DND-41 (cell line): ENCODE results near the gene CLSTN2.

Experiments used
- ATAC-seq: fragments of 200-7000 bp; cut with Tn5 transposase; 3 replicates; pipeline ENCODE4 v1.9.1; 2021; ENCODE audit warnings: low read depth; ENCODE audit not compliant: insufficient read depth
- DNase-seq: peaks from one replicate; pipeline ENCODE4 v3.0.0-alpha.2; 2020
- H2AFZ ChIP-seq: 2 replicates; pipeline ENCODE4 v1.6.0; 2012; ENCODE audit warnings: low read depth, low read length
- H3K27ac ChIP-seq: 2 replicates; pipeline ENCODE4 v1.5.1; 2012; ENCODE audit warnings: low read length, inconsistent platforms
- H3K27me3 ChIP-seq: fragments of 200-600 bp; sonication (generic); 2 replicates; pipeline ENCODE4 v1.6.0; 2012; ENCODE audit warnings: low read length, mild to moderate bottlenecking, inconsistent platforms; ENCODE audit not compliant: insufficient read depth, poor library complexity
- H3K36me3 ChIP-seq: 2 replicates; pipeline ENCODE4 v1.5.1; 2012; ENCODE audit warnings: low read length, inconsistent platforms; ENCODE audit not compliant: insufficient read depth
- H3K4me1 ChIP-seq: 2 replicates; pipeline ENCODE4 v1.5.1; 2012; ENCODE audit warnings: mild to moderate bottlenecking, low read length; ENCODE audit not compliant: insufficient read depth
- H3K4me2 ChIP-seq: 2 replicates; pipeline ENCODE4 v1.6.0; 2012; ENCODE audit warnings: mild to moderate bottlenecking, moderate library complexity, low read length, inconsistent platforms; ENCODE audit not compliant: insufficient read depth
- H3K4me3 ChIP-seq, 2 experiments: fragments of 200-600 bp in 1 of 2; shearing (Covaris generic) in 1 of 2; 2 replicates each; pipeline ENCODE4 v1.5.1; 2012 to 2016; ENCODE audit warnings: inconsistent platforms in 2 of 2, low read length in 2 of 2, mild to moderate bottlenecking in 2 of 2, low read depth in 1 of 2, moderate library complexity in 1 of 2
- H3K79me2 ChIP-seq: 2 replicates; pipeline ENCODE4 v1.6.0; 2012; ENCODE audit warnings: low read length, inconsistent platforms; ENCODE audit not compliant: insufficient read depth
- H3K9ac ChIP-seq: 2 replicates; pipeline ENCODE4 v1.6.0; 2012; ENCODE audit warnings: low read depth, mild to moderate bottlenecking, inconsistent platforms, low read length, moderate library complexity
- H3K9me3 ChIP-seq: 2 replicates; pipeline ENCODE4 v1.5.1; 2012; ENCODE audit warnings: low read length, moderate library complexity, mild to moderate bottlenecking, inconsistent platforms; ENCODE audit not compliant: insufficient read depth, severe bottlenecking
- H4K20me1 ChIP-seq: 2 replicates; pipeline ENCODE4 v1.6.0; 2012; ENCODE audit warnings: low read length; ENCODE audit not compliant: insufficient read depth
- CTCF ChIP-seq: IDR thresholded peaks from 2 replicates; pipeline ENCODE4 v1.5.1; 2012; ENCODE audit warnings: borderline replicate concordance, low read length, moderate library complexity, mild to moderate bottlenecking; ENCODE audit not compliant: poor library complexity, severe bottlenecking; ENCODE audit errors: extremely low read depth
- EZH2 ChIP-seq: IDR thresholded peaks from 3 replicates; pipeline ENCODE4 v1.6.1; 2012; ENCODE audit warnings: borderline replicate concordance, low read depth, mild to moderate bottlenecking, moderate library complexity, low read length, inconsistent platforms; ENCODE audit not compliant: severe bottlenecking

The CLSTN2 gene

DNA sequence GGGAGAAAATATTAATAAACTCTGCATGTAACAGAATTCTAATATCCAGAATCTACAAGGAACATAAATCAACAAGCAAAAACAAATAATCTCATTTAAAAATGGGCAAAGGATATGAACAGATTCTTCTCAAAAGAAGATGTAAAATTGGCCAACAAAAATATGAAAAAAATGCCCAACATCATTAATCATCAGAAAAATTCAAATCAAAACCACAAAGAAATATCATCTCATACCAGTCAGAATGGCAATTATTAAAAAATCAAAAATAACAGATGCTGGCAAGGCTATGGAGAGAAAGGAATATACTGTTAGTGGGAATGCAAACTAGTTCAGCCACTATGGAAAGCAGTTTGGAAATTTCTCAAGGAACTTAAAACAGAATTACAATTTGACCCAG, 592.2 kb downstream of the CLSTN2 start:
- Histone ChIP-seq H3K36me3 (no peaks in the 10 kb centered on the region), H4K20me1 (no peaks in the 10 kb centered on the region), H2AFZ (no peak overlapping the region), H3K4me1 (no peaks in the 10 kb centered on the region), H3K79me2 (no peaks in the 10 kb centered on the region), H3K9ac (no peak overlapping the region), H3K4me2 (no peak overlapping the region), H3K4me3 (no peak overlapping the region), H3K9me3 (no peaks in the 10 kb centered on the region), H3K27me3 (peaks cover 7% of the 10 kb centered on the region), H3K27ac (no peak overlapping the region)
- DNase-seq (no peak), ATAC-seq (no peak)
- TF ChIP-seq EZH2 (no peak), CTCF (no peak)

DNA sequence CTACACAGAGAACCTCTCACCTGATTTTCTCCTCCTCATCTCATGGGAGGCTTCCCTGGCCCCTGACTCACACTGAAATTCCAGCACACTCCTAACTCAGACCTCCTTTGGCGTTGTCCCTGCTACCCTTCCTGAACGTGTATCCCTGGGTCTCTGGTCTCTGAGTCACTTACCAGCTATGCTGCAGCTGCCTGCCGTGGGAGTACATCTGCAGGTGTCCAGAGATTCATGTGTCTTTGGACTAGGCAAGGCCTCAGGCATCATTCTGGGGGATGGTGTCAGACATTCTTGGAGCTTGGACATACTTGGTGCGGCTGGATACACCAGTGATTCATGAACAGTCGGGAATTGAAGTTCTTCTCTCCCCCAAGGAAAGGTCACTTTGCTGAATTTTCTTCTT, 594.1 kb downstream of the CLSTN2 start:
- Histone ChIP-seq H3K27ac (no peak overlapping the region), H3K27me3 (peaks cover 8% of the 10 kb centered on the region), H4K20me1 (no peaks in the 10 kb centered on the region), H2AFZ (no peak overlapping the region), H3K36me3 (no peaks in the 10 kb centered on the region), H3K9ac (no peak overlapping the region), H3K4me3 (no peak overlapping the region), H3K4me1 (no peaks in the 10 kb centered on the region), H3K4me2 (no peak overlapping the region), H3K79me2 (no peaks in the 10 kb centered on the region), H3K9me3 (no peaks in the 10 kb centered on the region)
- TF ChIP-seq EZH2 (no peak), CTCF (no peak)
- no peak for DNase-seq
- ATAC-seq, result no peak

- no peak overlapping the region for H2AFZ ChIP-seq
- H3K36me3 ChIP-seq, result no peaks in the 10 kb centered on the region
- peaks cover 8% of the 10 kb centered on the region for H3K27me3 ChIP-seq
- no peaks in the 10 kb centered on the region for H3K4me1 ChIP-seq
- no peaks in the 10 kb centered on the region for H3K79me2 ChIP-seq
- no peak overlapping the region for H3K27ac ChIP-seq
- H4K20me1 ChIP-seq, result no peaks in the 10 kb centered on the region
- no peak overlapping the region for H3K4me2 ChIP-seq
- no peaks in the 10 kb centered on the region for H3K9me3 ChIP-seq
- no peak overlapping the region for H3K4me3 ChIP-seq
- no peak for TF ChIP-seq EZH2
- TF ChIP-seq CTCF, result no peak
- H3K9ac ChIP-seq, result no peak overlapping the region
- DNase-seq, result no peak
- no peak for ATAC-seq
Observed at GRCh38 chr3:140529558-140529957, 594.6 kb downstream of the CLSTN2 start.

- H3K27me3 ChIP-seq, result peaks cover 8% of the 10 kb centered on the region
- no peak overlapping the region for H3K9ac ChIP-seq
- no peak overlapping the region for H2AFZ ChIP-seq
- H3K79me2 ChIP-seq, result no peaks in the 10 kb centered on the region
- DNase-seq (no peak), ATAC-seq (no peak)
- TF ChIP-seq CTCF (no peak), EZH2 (no peak)
- H3K4me2 ChIP-seq, result no peak overlapping the region
- H3K4me1 ChIP-seq, result no peaks in the 10 kb centered on the region
- no peak overlapping the region for H3K27ac ChIP-seq
- H3K36me3 ChIP-seq, result no peaks in the 10 kb centered on the region
- H3K9me3 ChIP-seq, result no peaks in the 10 kb centered on the region
- no peaks in the 10 kb centered on the region for H4K20me1 ChIP-seq
- no peak overlapping the region for H3K4me3 ChIP-seq
Observed at GRCh38 chr3:140530131-140530530, 595.1 kb downstream of the CLSTN2 start.
